SU-DHL-6 (cell line): ENCODE results near the gene SUN3.

ENCODE experiments used
- H2AFZ ChIP-seq: fragments of 200-600 bp; sonication (generic); 2 replicates; pipeline ENCODE4 v1.6.1; 2014; ENCODE audit warnings: low read depth, mild to moderate bottlenecking, moderate library complexity, mixed read lengths, antibody characterized with exemption, low read length; ENCODE audit not compliant: severe bottlenecking
- H3F3A ChIP-seq: fragments of 200-600 bp; shearing (Covaris generic); 2 replicates; pipeline ENCODE4 v1.6.0; 2016; ENCODE audit warnings: antibody characterized with exemption, mild to moderate bottlenecking; ENCODE audit not compliant: insufficient read depth
- H3K27ac ChIP-seq: fragments of 200-600 bp; sonication (generic); 2 replicates; pipeline ENCODE4 v1.5.1; 2016; ENCODE audit warnings: low read depth, mild to moderate bottlenecking, low read length, moderate library complexity, mixed read lengths
- H3K27me3 ChIP-seq: fragments of 200-600 bp; sonication (generic), shearing (Covaris generic); 2 replicates; pipeline ENCODE4 v1.6.0; 2014; ENCODE audit warnings: mild to moderate bottlenecking, low read length
- H3K36me3 ChIP-seq: fragments of 200-600 bp; sonication (generic); 2 replicates; pipeline ENCODE4 v1.6.1; 2014; ENCODE audit warnings: mild to moderate bottlenecking, low read length, mixed read lengths
- H3K4me2 ChIP-seq: fragments of 300-600, 200-600 bp; shearing (Covaris generic), sonication (generic); 2 replicates; pipeline ENCODE4 v1.6.0; 2014; ENCODE audit warnings: low read length, low read depth, mild to moderate bottlenecking; ENCODE audit not compliant: poor library complexity, severe bottlenecking
- H3K4me3 ChIP-seq: fragments of 200-600 bp; sonication (generic); 2 replicates; pipeline ENCODE4 v1.5.1; 2014; ENCODE audit warnings: antibody characterized with exemption, low read length, mild to moderate bottlenecking, mixed read lengths; ENCODE audit not compliant: insufficient read depth, poor library complexity, severe bottlenecking
- H3K79me2 ChIP-seq: fragments of 200-600 bp; sonication (generic); 2 replicates; pipeline ENCODE4 v1.6.1; 2014; ENCODE audit warnings: mild to moderate bottlenecking, low read length, moderate library complexity; ENCODE audit not compliant: insufficient read depth
- H3K9ac ChIP-seq: fragments of 200-600 bp; sonication (generic); 2 replicates; pipeline ENCODE4 v1.7.0; 2014; ENCODE audit warnings: mild to moderate bottlenecking, low read length
- H3K9me2 ChIP-seq: fragments of 200-600 bp; sonication (generic); replicated peaks from 2 replicates; pipeline ENCODE4 v1.6.1; 2014; ENCODE audit warnings: low read length; ENCODE audit not compliant: insufficient read depth
- H3K9me3 ChIP-seq: fragments of 200-600 bp; sonication (generic); 2 replicates; pipeline ENCODE4 v1.6.1; 2014; ENCODE audit warnings: low read length, mixed read lengths; ENCODE audit not compliant: insufficient read depth
- H4K20me1 ChIP-seq: fragments of 200-600 bp; sonication (generic); 2 replicates; pipeline ENCODE4 v1.6.1; 2014; ENCODE audit warnings: low read depth, mild to moderate bottlenecking, antibody characterized with exemption, low read length, moderate library complexity, mixed read lengths
- EZH2phosphoT487 ChIP-seq: fragments of 200-600 bp; sonication (generic), shearing (Covaris generic); conservative IDR thresholded peaks from 2 replicates; pipeline ENCODE4 v1.6.1; 2018; ENCODE audit warnings: mild to moderate bottlenecking, antibody characterized with exemption, low read length, moderate library complexity, mixed read lengths
- TF ChIP-seq, protein P1 (sequence below): fragments of 200-600 bp; sonication (generic); IDR thresholded peaks from one replicate; pipeline ENCODE4 v1.5.1; 2017; ENCODE audit warnings: antibody characterized with exemption, mild to moderate bottlenecking, low read length, moderate library complexity; ENCODE audit not compliant: insufficient read depth, poor library complexity, severe bottlenecking

SUN3 gene

DNA sequence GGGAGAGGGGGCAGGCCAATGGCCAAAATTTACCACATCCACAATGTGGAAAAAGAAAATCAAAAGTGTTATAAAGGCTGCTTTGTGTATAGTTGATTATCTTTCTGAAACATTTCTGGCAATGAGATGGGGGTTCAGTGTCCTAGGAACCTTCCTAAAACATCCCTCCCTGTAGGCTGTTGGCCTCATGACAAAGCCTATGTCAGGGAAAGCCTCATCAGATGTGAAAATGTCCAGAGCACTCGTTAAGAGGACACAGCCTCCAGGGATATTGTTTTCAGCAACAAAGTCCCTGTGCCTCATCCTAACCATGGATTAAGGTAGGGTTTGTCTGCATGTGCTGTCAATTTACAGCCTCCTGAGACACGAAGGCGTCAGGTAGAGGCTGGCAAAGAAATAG, 17.0 kb downstream of the SUN3 start:
- no peak overlapping the region for H2AFZ ChIP-seq
- H3K9me2 ChIP-seq, result no peaks in the 10 kb centered on the region
- TF ChIP-seq EZH2phosphoT487, result no peak
- TF ChIP-seq, protein P1, sequence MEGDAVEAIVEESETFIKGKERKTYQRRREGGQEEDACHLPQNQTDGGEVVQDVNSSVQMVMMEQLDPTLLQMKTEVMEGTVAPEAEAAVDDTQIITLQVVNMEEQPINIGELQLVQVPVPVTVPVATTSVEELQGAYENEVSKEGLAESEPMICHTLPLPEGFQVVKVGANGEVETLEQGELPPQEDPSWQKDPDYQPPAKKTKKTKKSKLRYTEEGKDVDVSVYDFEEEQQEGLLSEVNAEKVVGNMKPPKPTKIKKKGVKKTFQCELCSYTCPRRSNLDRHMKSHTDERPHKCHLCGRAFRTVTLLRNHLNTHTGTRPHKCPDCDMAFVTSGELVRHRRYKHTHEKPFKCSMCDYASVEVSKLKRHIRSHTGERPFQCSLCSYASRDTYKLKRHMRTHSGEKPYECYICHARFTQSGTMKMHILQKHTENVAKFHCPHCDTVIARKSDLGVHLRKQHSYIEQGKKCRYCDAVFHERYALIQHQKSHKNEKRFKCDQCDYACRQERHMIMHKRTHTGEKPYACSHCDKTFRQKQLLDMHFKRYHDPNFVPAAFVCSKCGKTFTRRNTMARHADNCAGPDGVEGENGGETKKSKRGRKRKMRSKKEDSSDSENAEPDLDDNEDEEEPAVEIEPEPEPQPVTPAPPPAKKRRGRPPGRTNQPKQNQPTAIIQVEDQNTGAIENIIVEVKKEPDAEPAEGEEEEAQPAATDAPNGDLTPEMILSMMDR, result no peak
- no peaks in the 10 kb centered on the region for H3K36me3 ChIP-seq
- H3K27me3 ChIP-seq, result no peaks in the 10 kb centered on the region
- no peaks in the 10 kb centered on the region for H3K79me2 ChIP-seq
- H3K4me2 ChIP-seq, result no peak overlapping the region
- no peak overlapping the region for H3K4me3 ChIP-seq
- H4K20me1 ChIP-seq, result no peaks in the 10 kb centered on the region
- H3K27ac ChIP-seq, result no peak overlapping the region
- no peak overlapping the region for H3K9ac ChIP-seq
- no peaks in the 10 kb centered on the region for H3K9me3 ChIP-seq
- H3F3A ChIP-seq, result no peaks in the 10 kb centered on the region

DNA sequence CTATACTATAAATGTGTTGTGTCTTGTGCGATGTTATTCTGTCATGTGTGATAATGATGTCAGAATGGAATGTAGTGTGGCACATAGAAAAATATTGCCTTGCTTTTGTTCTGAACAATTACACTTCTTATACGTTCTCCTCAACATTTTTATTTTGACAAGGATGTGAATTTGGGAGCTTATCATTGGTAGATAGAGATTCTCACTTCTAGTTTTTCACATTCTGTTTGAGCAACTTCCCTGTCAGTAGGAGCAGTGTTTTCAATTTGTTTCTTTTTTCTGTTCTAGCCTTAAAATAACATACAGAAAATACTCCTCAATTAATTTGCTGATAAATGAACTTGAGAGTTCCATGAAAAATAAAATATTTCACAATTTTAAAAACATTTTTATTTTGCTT, 17.6 kb downstream of the SUN3 start:
- Histone ChIP-seq H4K20me1 (no peaks in the 10 kb centered on the region), H3K27ac (no peak overlapping the region), H3K9me2 (no peaks in the 10 kb centered on the region), H3K9me3 (no peaks in the 10 kb centered on the region), H2AFZ (no peak overlapping the region), H3K79me2 (no peaks in the 10 kb centered on the region), H3K9ac (no peak overlapping the region), H3K4me2 (no peak overlapping the region), H3K36me3 (no peaks in the 10 kb centered on the region), H3F3A (no peaks in the 10 kb centered on the region), H3K27me3 (no peaks in the 10 kb centered on the region), H3K4me3 (no peak overlapping the region)
- TF ChIP-seq, protein P1, result no peak
- TF ChIP-seq EZH2phosphoT487, result no peak

DNA sequence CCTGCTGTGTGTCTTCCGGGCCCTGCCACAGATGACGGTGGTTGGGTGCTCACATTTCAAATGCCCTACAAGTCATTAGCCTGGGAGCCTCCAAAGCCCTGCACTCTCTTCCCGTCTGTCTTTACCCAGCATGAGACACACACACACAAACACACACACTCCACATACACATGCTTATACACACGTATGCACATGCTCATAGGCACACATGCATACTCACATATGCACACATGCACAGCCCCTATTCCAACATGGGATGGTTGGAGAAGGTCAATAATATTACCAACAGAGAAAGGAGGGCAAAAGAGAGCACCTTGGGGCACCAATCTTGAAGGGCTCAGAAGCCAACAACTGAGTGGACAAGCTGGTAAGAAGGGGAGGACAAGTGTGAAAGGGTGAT, 19.0 kb downstream of the SUN3 start:
- H3K9ac ChIP-seq, result no peak overlapping the region

More for the DNA sequence above, 19.0 kb downstream of the SUN3 start:
- Histone ChIP-seq H3K9me2 (no peaks in the 10 kb centered on the region), H3K4me3 (no peak overlapping the region), H4K20me1 (no peaks in the 10 kb centered on the region), H3K36me3 (no peaks in the 10 kb centered on the region), H3K79me2 (no peaks in the 10 kb centered on the region), H3F3A (no peaks in the 10 kb centered on the region), H3K27ac (no peak overlapping the region), H3K27me3 (no peaks in the 10 kb centered on the region), H3K9me3 (no peaks in the 10 kb centered on the region), H3K4me2 (no peak overlapping the region), H2AFZ (no peak overlapping the region)
- TF ChIP-seq, protein P1, result no peak
- no peak for TF ChIP-seq EZH2phosphoT487
